ENCODE measurements around the gene NAA15.

DNA sequence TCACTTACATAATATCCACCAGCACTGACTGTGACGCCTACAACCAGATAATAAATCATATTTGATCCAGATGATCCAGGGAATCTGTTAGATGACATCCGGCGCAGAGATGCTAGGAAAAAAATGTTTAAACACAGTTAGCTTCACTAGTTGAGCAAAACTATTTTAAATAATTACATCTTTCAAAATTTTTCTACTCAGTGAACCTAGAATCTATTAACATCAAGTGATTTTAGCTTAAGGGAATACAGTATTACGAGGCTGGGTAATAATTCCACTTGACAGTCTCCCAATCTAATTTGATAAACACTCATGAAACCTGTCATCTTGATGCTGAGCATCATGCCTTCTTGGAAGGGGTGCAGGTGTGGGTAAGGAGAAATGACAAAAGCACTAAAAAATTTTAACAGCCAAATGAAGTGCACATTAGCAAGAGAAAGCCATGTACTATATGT lies 26.0 kb upstream of the NAA15 start:
- TF ChIP-seq, protein P1, sequence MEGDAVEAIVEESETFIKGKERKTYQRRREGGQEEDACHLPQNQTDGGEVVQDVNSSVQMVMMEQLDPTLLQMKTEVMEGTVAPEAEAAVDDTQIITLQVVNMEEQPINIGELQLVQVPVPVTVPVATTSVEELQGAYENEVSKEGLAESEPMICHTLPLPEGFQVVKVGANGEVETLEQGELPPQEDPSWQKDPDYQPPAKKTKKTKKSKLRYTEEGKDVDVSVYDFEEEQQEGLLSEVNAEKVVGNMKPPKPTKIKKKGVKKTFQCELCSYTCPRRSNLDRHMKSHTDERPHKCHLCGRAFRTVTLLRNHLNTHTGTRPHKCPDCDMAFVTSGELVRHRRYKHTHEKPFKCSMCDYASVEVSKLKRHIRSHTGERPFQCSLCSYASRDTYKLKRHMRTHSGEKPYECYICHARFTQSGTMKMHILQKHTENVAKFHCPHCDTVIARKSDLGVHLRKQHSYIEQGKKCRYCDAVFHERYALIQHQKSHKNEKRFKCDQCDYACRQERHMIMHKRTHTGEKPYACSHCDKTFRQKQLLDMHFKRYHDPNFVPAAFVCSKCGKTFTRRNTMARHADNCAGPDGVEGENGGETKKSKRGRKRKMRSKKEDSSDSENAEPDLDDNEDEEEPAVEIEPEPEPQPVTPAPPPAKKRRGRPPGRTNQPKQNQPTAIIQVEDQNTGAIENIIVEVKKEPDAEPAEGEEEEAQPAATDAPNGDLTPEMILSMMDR (IDR thresholded peaks at IDR 0.05) = no peak
- no peak for TF ChIP-seq POLR2A (IDR thresholded peaks at IDR 0.05)
